GM21528 (cell line): Measurements from ENCODE around the gene TRAK2.
"Not testable (repeated sequence)": the region's sequence is repeated elsewhere in the genome, so short reads cannot be mapped to it uniquely, and the experiment has no call there.

Experiments used
- ATAC-seq: cut with Tn5 transposase; IDR thresholded peaks from one replicate; pipeline ENCODE4 v1.9.1; 2021; ENCODE audit warnings: mild to moderate bottlenecking, moderate library complexity; ENCODE audit not compliant: unreplicated experiment, low FRiP score

Gene TRAK2

GRCh38 chr2:201369318-201369717 is 81.9 kb downstream of the TRAK2 start:
- ATAC-seq = not testable (repeated sequence)

- ATAC-seq = no peak
Observed at GRCh38 chr2:201366146-201366545, 85.1 kb downstream of the TRAK2 start.

- ATAC-seq = no peak
Observed at GRCh38 chr2:201363857-201364560, 87.2 kb downstream of the TRAK2 start.

GRCh38 chr2:201362396-201362795 is 88.9 kb downstream of the TRAK2 start:
- ATAC-seq = no peak

- ATAC-seq = no peak
Observed at GRCh38 chr2:201361078-201361733, 90.1 kb downstream of the TRAK2 start.

- no peak for ATAC-seq
Observed at GRCh38 chr2:201360256-201360655, 91.0 kb downstream of the TRAK2 start.

GRCh38 chr2:201358684-201359083 is 92.6 kb downstream of the TRAK2 start:
- ATAC-seq = no peak

- ATAC-seq = no peak
Observed at GRCh38 chr2:201357221-201357620, 94.0 kb downstream of the TRAK2 start, which contains the start of gene FLACC1. FLACC1 (minus strand) TSS chr2:201357345; CDS start chr2:201351404, 5,941 bp downstream.

GRCh38 chr2:201353116-201353515 is 98.1 kb downstream of the TRAK2 start:
- no peak for ATAC-seq

- no peak for ATAC-seq
Observed at GRCh38 chr2:201350879-201351278, 100.4 kb downstream of the TRAK2 start.

GRCh38 chr2:201349601-201350000 is 101.7 kb downstream of the TRAK2 start:
- ATAC-seq = no peak

GRCh38 chr2:201348758-201349157 is 102.5 kb downstream of the TRAK2 start:
- no peak for ATAC-seq

GRCh38 chr2:201347138-201347537 is 104.1 kb downstream of the TRAK2 start:
- ATAC-seq = no peak

GRCh38 chr2:201345625-201346213 is 105.5 kb downstream of the TRAK2 start:
- no peak for ATAC-seq

GRCh38 chr2:201344663-201345366 is 106.4 kb downstream of the TRAK2 start:
- peak; percentile 83 for ATAC-seq

- ATAC-seq = no peak
Observed at GRCh38 chr2:201343559-201343958, 107.7 kb downstream of the TRAK2 start.

- ATAC-seq = no peak
Observed at GRCh38 chr2:201342923-201343322, 108.3 kb downstream of the TRAK2 start.

GRCh38 chr2:201329409-201329808 is 121.8 kb downstream of the TRAK2 start:
- no peak for ATAC-seq

- no peak for ATAC-seq
Observed at GRCh38 chr2:201327678-201328077, 123.6 kb downstream of the TRAK2 start.
